Progenitor cell of endocrine pancreas (in vitro differentiated cells): Measurements from ENCODE around the gene FLCN. TPM values are rescaled to one million over a fixed set of nuclear protein-coding genes. Genes with fewer than 3 reads are reported as not detected.

Experiments
- DNase-seq: peaks from one replicate; pipeline ENCODE4 v3.0.0; 2021; ENCODE audit warnings: low spot score; ENCODE audit not compliant: unreplicated experiment
- H3K27ac Mint-ChIP-seq: 2 replicates; pipeline ENCODE4 v1.8.0; 2021; ENCODE audit warnings: mild to moderate bottlenecking, moderate library complexity, mixed read lengths
- H3K27me3 Mint-ChIP-seq: 2 replicates; pipeline ENCODE4 v1.8.0; 2021; ENCODE audit warnings: mixed read lengths
- H3K36me3 Mint-ChIP-seq: 2 replicates; pipeline ENCODE4 v1.8.0; 2022; ENCODE audit warnings: mixed read lengths; ENCODE audit not compliant: insufficient read depth
- H3K4me1 Mint-ChIP-seq: 2 replicates; pipeline ENCODE4 v1.8.0; 2021; ENCODE audit warnings: low read depth, mixed read lengths
- H3K4me3 Mint-ChIP-seq: 2 replicates; pipeline ENCODE4 v1.8.0; 2021; ENCODE audit warnings: low read depth, mild to moderate bottlenecking, moderate library complexity, mixed read lengths
- H3K9me3 Mint-ChIP-seq: 2 replicates; pipeline ENCODE4 v1.8.0; 2021; ENCODE audit warnings: low read depth, mixed read lengths
- total RNA-seq: library from RNA; stranded (reverse); gene quantifications from 2 replicates; pipeline ENCODE4 v1.2.1, GENCODE V29; 2021
- TF ChIP-seq, protein P1 (sequence below): fragments of 200-600 bp; sonication (generic); IDR thresholded peaks from one replicate; pipeline ENCODE4 v1.5.0; 2021; ENCODE audit warnings: antibody characterized with exemption, mild to moderate bottlenecking; ENCODE audit not compliant: unreplicated experiment

The FLCN gene
- total RNA-seq, 1 donor from 2014 or later = 58.4 TPM

DNA sequence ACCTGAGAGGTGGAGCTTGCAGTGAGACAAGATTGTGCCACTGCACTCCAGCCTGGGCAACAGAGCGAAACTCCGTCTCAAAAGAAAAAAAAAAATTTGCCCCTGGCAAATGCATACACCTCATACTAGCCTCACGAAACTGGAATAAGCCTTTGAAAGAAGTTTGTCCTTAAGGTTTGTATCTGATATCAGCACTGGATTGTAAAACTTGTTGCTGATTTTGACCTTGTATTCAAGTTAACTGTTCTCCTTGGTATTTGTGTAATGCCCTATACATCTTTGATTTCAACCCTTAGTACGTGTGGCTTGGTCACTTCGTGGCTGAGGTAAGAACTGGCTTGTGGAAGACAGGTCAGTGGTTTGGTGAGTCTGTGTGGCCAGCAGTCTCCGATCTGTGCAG, 6.2 kb upstream of the FLCN start:
- Mint-ChIP-seq H3K27ac (no peak overlapping the region), H3K27me3 (no peaks in the 10 kb centered on the region), H3K9me3 (no peaks in the 10 kb centered on the region), H3K36me3 (peaks cover 9% of the 10 kb centered on the region), H3K4me3 (no peak overlapping the region), H3K4me1 (peaks cover 3% of the 10 kb centered on the region)
- no peak for DNase-seq
- TF ChIP-seq, protein P1, sequence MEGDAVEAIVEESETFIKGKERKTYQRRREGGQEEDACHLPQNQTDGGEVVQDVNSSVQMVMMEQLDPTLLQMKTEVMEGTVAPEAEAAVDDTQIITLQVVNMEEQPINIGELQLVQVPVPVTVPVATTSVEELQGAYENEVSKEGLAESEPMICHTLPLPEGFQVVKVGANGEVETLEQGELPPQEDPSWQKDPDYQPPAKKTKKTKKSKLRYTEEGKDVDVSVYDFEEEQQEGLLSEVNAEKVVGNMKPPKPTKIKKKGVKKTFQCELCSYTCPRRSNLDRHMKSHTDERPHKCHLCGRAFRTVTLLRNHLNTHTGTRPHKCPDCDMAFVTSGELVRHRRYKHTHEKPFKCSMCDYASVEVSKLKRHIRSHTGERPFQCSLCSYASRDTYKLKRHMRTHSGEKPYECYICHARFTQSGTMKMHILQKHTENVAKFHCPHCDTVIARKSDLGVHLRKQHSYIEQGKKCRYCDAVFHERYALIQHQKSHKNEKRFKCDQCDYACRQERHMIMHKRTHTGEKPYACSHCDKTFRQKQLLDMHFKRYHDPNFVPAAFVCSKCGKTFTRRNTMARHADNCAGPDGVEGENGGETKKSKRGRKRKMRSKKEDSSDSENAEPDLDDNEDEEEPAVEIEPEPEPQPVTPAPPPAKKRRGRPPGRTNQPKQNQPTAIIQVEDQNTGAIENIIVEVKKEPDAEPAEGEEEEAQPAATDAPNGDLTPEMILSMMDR = no peak

DNA sequence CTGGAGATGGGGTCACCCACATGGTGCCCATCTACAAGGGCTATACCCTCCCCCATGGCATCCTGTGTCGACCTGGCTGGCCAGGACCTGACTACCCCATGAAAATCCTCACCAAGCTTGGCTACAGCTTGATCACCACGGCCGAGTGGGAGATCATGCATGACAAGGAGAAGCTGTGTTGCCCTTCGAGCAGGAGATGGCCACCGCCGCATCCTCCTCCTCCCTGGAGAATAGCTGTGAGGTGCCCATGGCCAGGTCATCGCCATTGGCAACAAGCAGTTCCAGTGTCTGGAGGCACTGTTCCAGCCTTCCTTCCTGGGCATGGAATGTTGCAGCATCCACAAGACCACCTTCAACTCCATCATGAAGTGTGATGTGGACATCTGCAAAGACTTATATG, 5.3 kb upstream of the FLCN start:
- H3K4me1 Mint-ChIP-seq = peaks cover 3% of the 10 kb centered on the region
- H3K9me3 Mint-ChIP-seq = no peaks in the 10 kb centered on the region
- no peaks in the 10 kb centered on the region for H3K27me3 Mint-ChIP-seq
- H3K4me3 Mint-ChIP-seq = no peak overlapping the region
- H3K27ac Mint-ChIP-seq = no peak overlapping the region
- TF ChIP-seq, protein P1 = no peak
- peaks cover 6% of the 10 kb centered on the region for H3K36me3 Mint-ChIP-seq
- DNase-seq = no peak

DNA sequence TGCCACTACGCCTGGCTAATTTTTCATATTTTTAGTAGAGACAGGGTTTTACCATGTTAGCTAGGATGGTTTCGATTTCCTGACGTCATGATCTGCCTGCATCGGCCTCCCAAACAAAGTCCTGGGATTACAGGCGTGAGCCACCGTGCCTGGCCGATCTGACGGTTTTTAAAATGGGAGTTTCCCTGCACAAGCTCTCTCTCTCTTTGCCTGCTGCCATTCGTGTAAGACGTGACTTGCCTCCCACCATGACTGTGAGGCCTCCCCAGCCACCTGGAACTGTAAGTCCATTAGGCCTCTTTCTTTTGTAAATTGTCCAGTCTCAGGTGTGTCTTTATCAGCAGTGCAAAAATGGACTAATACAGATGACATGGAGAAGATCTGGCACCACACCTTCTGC, 4.7 kb upstream of the FLCN start:
- H3K27me3 Mint-ChIP-seq = no peaks in the 10 kb centered on the region
- TF ChIP-seq, protein P1 = no peak
- no peak overlapping the region for H3K4me3 Mint-ChIP-seq
- H3K36me3 Mint-ChIP-seq = peaks cover 3% of the 10 kb centered on the region
- no peak for DNase-seq
- peaks cover 3% of the 10 kb centered on the region for H3K4me1 Mint-ChIP-seq
- no peaks in the 10 kb centered on the region for H3K9me3 Mint-ChIP-seq
- no peak overlapping the region for H3K27ac Mint-ChIP-seq

DNA sequence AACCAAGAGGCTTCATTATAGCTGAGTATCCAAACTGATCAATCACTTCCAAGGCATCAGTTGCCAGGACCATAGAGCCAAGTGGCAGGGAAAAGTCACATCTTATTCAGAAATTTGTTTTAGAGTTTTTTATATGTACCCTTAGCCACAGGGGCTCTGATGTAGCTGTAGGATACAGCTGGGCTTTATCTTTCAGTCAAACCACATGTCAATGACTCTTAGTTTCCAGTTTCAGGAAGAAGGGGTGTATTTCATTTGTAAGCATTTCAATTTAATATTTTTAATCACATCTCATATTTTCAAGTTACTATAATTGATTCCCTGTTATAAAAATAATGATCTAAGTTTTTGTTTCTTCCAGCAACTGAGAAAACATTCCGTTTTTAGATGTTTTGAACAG, 2.9 kb upstream of the FLCN start:
- no peak overlapping the region for H3K4me3 Mint-ChIP-seq
- no peak for DNase-seq
- H3K27ac Mint-ChIP-seq = no peak overlapping the region
- no peaks in the 10 kb centered on the region for H3K9me3 Mint-ChIP-seq
- TF ChIP-seq, protein P1 = no peak
- peaks cover 18% of the 10 kb centered on the region for H3K4me1 Mint-ChIP-seq
- H3K36me3 Mint-ChIP-seq = peaks cover 3% of the 10 kb centered on the region
- no peaks in the 10 kb centered on the region for H3K27me3 Mint-ChIP-seq

DNA sequence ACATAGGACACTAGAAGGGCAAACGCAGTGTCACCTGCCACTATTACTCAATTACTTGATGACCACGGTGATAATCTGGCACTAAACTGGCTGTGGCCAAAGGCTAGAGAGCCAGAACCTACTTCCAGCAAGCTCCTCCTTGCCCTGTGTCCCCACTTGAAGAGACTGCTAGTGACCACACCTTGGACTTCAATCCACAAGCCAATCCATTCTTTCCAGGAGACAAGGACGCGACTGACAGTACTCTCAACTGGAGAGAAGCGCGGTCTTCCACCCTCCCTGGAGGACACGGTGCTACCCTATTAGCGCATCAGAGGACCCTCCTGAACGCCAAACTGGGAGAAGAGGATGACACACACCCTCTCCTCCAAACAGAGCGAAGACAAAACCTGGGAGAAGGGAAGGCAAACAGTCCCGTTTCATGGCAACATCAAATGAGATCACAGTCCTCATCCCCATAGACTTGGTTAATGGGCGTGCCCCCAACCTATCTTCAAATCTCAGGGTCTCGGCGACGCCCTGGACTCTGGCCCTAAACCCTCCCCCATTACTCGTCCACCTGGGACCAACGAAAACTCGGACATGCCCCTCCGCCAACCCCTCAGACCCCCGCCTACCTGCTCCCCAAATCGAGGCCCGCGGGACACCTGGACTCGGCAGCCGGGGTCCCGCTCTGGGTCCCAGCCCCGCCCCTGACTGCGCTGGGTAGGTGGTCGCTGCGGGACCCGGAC, 508 bp downstream of the FLCN start:
- Mint-ChIP-seq H3K27me3 (no peaks in the 10 kb centered on the region), H3K9me3 (no peaks in the 10 kb centered on the region), H3K36me3 (no peaks in the 10 kb centered on the region), H3K4me3 (peak overlapping the region; percentile 96), H3K4me1 (peaks cover 18% of the 10 kb centered on the region), H3K27ac (peak overlapping the region; percentile 100)
- no peak for DNase-seq
- TF ChIP-seq, protein P1 = no peak
